Measurements from ENCODE around the gene C22orf42. TPM values are rescaled to one million over a fixed set of nuclear protein-coding genes. Genes with fewer than 3 reads are reported as not detected.

Gene C22orf42
- total RNA-seq, 2 experiments from 2014 or later: not detected

- H3K36me3 Mint-ChIP-seq (ENCODE audit: low read depth): no peaks in the 10 kb centered on the region
- H3K4me3 Mint-ChIP-seq: no peak overlapping the region
- ChIA-PET CTCF (no interaction called here), POLR2A (no interaction called here)
- H3K4me1 Mint-ChIP-seq (ENCODE audit: low read depth): peaks cover 4% of the 10 kb centered on the region
- H3K27me3 Mint-ChIP-seq (ENCODE audit: low read depth): no peaks in the 10 kb centered on the region
- no peak for DNase-seq
- H3K27ac Mint-ChIP-seq: no peak overlapping the region
- ATAC-seq: no peak
- H3K9me3 Mint-ChIP-seq (ENCODE audit: insufficient read depth): no peaks in the 10 kb centered on the region
These were observed 35.4 kb downstream of the C22orf42 start for GRCh38 chr22:32123657-32124056.

- Mint-ChIP-seq H3K27ac (no peak overlapping the region), H3K9me3 (ENCODE audit: insufficient read depth) (no peaks in the 10 kb centered on the region), H3K4me1 (ENCODE audit: low read depth) (peaks cover 4% of the 10 kb centered on the region), H3K4me3 (no peak overlapping the region), H3K27me3 (ENCODE audit: low read depth) (no peaks in the 10 kb centered on the region), H3K36me3 (ENCODE audit: low read depth) (no peaks in the 10 kb centered on the region)
- POLR2A ChIA-PET: no interaction called here
- CTCF ChIA-PET: no interaction called here
- no peak for DNase-seq
- ATAC-seq: no peak
These were observed 36.2 kb downstream of the C22orf42 start for GRCh38 chr22:32122899-32123298.

GRCh38 chr22:32120603-32121002 is 38.5 kb downstream of the C22orf42 start:
- no peak for ATAC-seq
- Mint-ChIP-seq H3K4me1 (ENCODE audit: low read depth) (peaks cover 4% of the 10 kb centered on the region), H3K4me3 (no peak overlapping the region), H3K9me3 (ENCODE audit: insufficient read depth) (no peaks in the 10 kb centered on the region), H3K27me3 (ENCODE audit: low read depth) (peaks cover 11% of the 10 kb centered on the region), H3K27ac (no peak overlapping the region), H3K36me3 (ENCODE audit: low read depth) (no peaks in the 10 kb centered on the region)
- CTCF ChIA-PET: no interaction called here
- DNase-seq: no peak
- POLR2A ChIA-PET: no interaction called here

- ATAC-seq (no peak), DNase-seq (no peak)
- Mint-ChIP-seq H3K36me3 (ENCODE audit: low read depth) (no peaks in the 10 kb centered on the region), H3K9me3 (ENCODE audit: insufficient read depth) (no peaks in the 10 kb centered on the region), H3K27me3 (ENCODE audit: low read depth) (peaks cover 18% of the 10 kb centered on the region), H3K27ac (no peak overlapping the region), H3K4me3 (no peak overlapping the region), H3K4me1 (ENCODE audit: low read depth) (no peaks in the 10 kb centered on the region)
- CTCF ChIA-PET: no interaction called here
- POLR2A ChIA-PET: no interaction called here
These were observed 39.4 kb downstream of the C22orf42 start for GRCh38 chr22:32119568-32120235.

GRCh38 chr22:32112380-32112779 is 46.7 kb downstream of the C22orf42 start:
- DNase-seq: no peak
- ChIA-PET POLR2A (no interaction called here), CTCF (no interaction called here)
- Mint-ChIP-seq H3K4me3 (no peak overlapping the region), H3K4me1 (ENCODE audit: low read depth) (no peaks in the 10 kb centered on the region), H3K36me3 (ENCODE audit: low read depth) (no peaks in the 10 kb centered on the region), H3K27me3 (ENCODE audit: low read depth) (peaks cover 41% of the 10 kb centered on the region), H3K27ac (no peak overlapping the region), H3K9me3 (ENCODE audit: insufficient read depth) (no peaks in the 10 kb centered on the region)
- ATAC-seq: no peak

- H3K9me3 Mint-ChIP-seq (ENCODE audit: insufficient read depth): no peaks in the 10 kb centered on the region
- peak; percentile 41 for DNase-seq
- H3K27ac Mint-ChIP-seq: no peak overlapping the region
- no peak overlapping the region for H3K4me3 Mint-ChIP-seq
- H3K27me3 Mint-ChIP-seq (ENCODE audit: low read depth): peaks cover 30% of the 10 kb centered on the region
- no peaks in the 10 kb centered on the region for H3K36me3 Mint-ChIP-seq (ENCODE audit: low read depth)
- ATAC-seq: no peak
- ChIA-PET POLR2A (no interaction called here), CTCF (no interaction called here)
- no peaks in the 10 kb centered on the region for H3K4me1 Mint-ChIP-seq (ENCODE audit: low read depth)
These were observed 52.2 kb downstream of the C22orf42 start for GRCh38 chr22:32106930-32107329.

- H3K36me3 Mint-ChIP-seq (ENCODE audit: low read depth): no peaks in the 10 kb centered on the region
- DNase-seq (no peak), ATAC-seq (no peak)
- CTCF ChIA-PET: interaction anchor here (0.6 to 2.0 kb wide), 4 partner anchors 11 to 372 kb away, joined by 3 to 11 read pairs (median 3); no protein-coding TSS in a partner anchor
- POLR2A ChIA-PET: no interaction called here
- no peaks in the 10 kb centered on the region for H3K4me1 Mint-ChIP-seq (ENCODE audit: low read depth)
- H3K27ac Mint-ChIP-seq: no peak overlapping the region
- H3K9me3 Mint-ChIP-seq (ENCODE audit: insufficient read depth): no peaks in the 10 kb centered on the region
- H3K27me3 Mint-ChIP-seq (ENCODE audit: low read depth): peaks cover 28% of the 10 kb centered on the region
- no peak overlapping the region for H3K4me3 Mint-ChIP-seq
These were observed 55.3 kb downstream of the C22orf42 start for GRCh38 chr22:32103658-32104315.

GRCh38 chr22:32100711-32101110 is 58.4 kb downstream of the C22orf42 start:
- ChIA-PET POLR2A (no interaction called here), CTCF (interaction anchor here (1.4 kb wide), 1 partner anchor 166 kb away, joined by 6 read pairs; no protein-coding TSS in a partner anchor)

More at GRCh38 chr22:32100711-32101110, 58.4 kb downstream of the C22orf42 start:
- DNase-seq (no peak), ATAC-seq (no peak)
- Mint-ChIP-seq H3K27me3 (ENCODE audit: low read depth) (peaks cover 30% of the 10 kb centered on the region), H3K36me3 (ENCODE audit: low read depth) (no peaks in the 10 kb centered on the region), H3K4me1 (ENCODE audit: low read depth) (no peaks in the 10 kb centered on the region), H3K4me3 (no peak overlapping the region), H3K9me3 (ENCODE audit: insufficient read depth) (no peaks in the 10 kb centered on the region), H3K27ac (no peak overlapping the region)

Other genes starting within 250 kb of the C22orf42 start
- 100 to 1,000 TPM; 248 to 251 TPM for gene YWHAH, start 214.8 kb downstream of the C22orf42 start, total RNA-seq
- not detected for gene SLC5A1, start 116.0 kb downstream of the C22orf42 start, total RNA-seq
- gene RFPL2, start 45.8 kb upstream of the C22orf42 start, total RNA-seq: not detected
- not detected for gene SLC5A4, start 96.0 kb upstream of the C22orf42 start, total RNA-seq
- not detected for gene RFPL3, start 198.6 kb upstream of the C22orf42 start, total RNA-seq

All from activated CD8-positive, alpha-beta T cell treated with anti-CD3 and anti-CD28 coated beads, Interleukin-2, amount 10 ng/mL, durations not matched to agents 7 days and 5 days (primary cell).